ENCODE results near the gene OR6N2.

Gene OR6N2

DNA sequence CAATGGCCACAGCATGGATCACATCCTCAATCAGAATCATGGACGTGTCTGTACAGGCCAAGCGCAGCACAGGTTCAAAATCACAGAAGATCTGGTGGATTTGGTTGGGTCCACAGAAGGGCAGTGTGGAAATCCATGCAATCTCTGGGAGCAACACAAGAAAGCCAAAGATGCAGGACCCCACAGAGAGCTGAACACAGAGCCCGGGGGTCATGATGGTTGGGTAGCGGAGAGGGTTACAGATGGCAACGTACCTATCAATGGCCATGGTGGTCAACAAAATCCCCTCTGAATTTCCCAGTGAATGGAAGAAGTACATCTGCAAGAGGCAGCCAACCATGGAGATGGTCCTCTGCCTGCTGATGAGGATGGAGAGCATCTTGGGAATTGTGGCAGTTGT lies 56.6 kb downstream of the OR6N2 start:
- H4K20me1 ChIP-seq (ENCODE audit: insufficient read depth, low read length): no peaks in the 10 kb centered on the region
- no peak overlapping the region for H2AFZ ChIP-seq (ENCODE audit: low read depth, low read length)
- no peak overlapping the region for H3K9ac ChIP-seq (ENCODE audit: low read length)
- H3K9me3 ChIP-seq (ENCODE audit: insufficient read depth, low read length): no peaks in the 10 kb centered on the region
- no peak overlapping the region for H3K27ac ChIP-seq (ENCODE audit: low read length)
- no peaks in the 10 kb centered on the region for H3K4me1 ChIP-seq (ENCODE audit: low read length)
- no peak for TF ChIP-seq EZH2phosphoT487 (IDR thresholded peaks at IDR 0.05; ENCODE audit: low read depth)
- H3K27me3 ChIP-seq (ENCODE audit: low read depth, low read length): no peaks in the 10 kb centered on the region
- H3K4me2 ChIP-seq (ENCODE audit: low read length): no peak overlapping the region
- no peaks in the 10 kb centered on the region for H3K79me2 ChIP-seq (ENCODE audit: low read length)
- no peak overlapping the region for H3K4me3 ChIP-seq (ENCODE audit: low read length)
- H3K36me3 ChIP-seq (replicated peaks; ENCODE audit: low read depth, low read length): no peaks in the 10 kb centered on the region

Data from OCI-LY3 (cell line).